Pancreas (tissue), 10 donors: ENCODE data around the gene INSL4. TPM values are rescaled to one million over a fixed set of nuclear protein-coding genes. Genes with fewer than 3 reads are reported as not detected.

ENCODE experiments used
- ATAC-seq, 4 donors: fragments of 200-7000 bp; cut with Tn5 transposase; one replicate each; pipeline versions ENCODE4 v1.8.0 to v1.9.1; 2020; ENCODE audit warnings: mild to moderate bottlenecking in 4 of 4, moderate library complexity in 4 of 4
- DNase-seq, 6 donors: peaks; one replicate each; pipeline ENCODE4 v3.0.0-alpha.2; 2020
- FAIRE-seq: peaks from 2 replicates; lab custom pipeline; 2012; peaks lifted over from hg19 to GRCh38; lab: Jason Lieb, UNC
- H3K27ac ChIP-seq, 4 donors: fragments of 200-600 bp; sonication (generic); 1 replicate in 3 of 4; 2 replicates in 1 of 4; pipeline versions ENCODE4 v1.5.0 to v1.8.0; 2020
- H3K27me3 ChIP-seq, 4 donors: fragments of 200-600 bp; one replicate each; pipeline ENCODE4 v1.8.0; 2021
- H3K36me3 ChIP-seq, 3 donors: fragments of 200-600 bp; sonication (generic) in 1 of 3; one replicate each; pipeline versions ENCODE4 v1.5.0 to v1.8.0; 2020 to 2021
- H3K4me1 ChIP-seq, 3 donors: fragments of 200-600 bp; one replicate each; pipeline ENCODE4 v1.8.0; 2021
- H3K4me3 ChIP-seq, 4 donors: fragments of 200-600 bp; sonication (generic) in 2 of 4; one replicate each; pipeline versions ENCODE4 v1.5.0 to v1.8.0; 2020 to 2021
- H3K9me3 ChIP-seq, 4 donors: fragments of 200-600 bp; one replicate each; pipeline ENCODE4 v1.8.0; 2021
- CTCF ChIP-seq, 4 donors: fragments of 200-600 bp; sonication (generic) in 3 of 4; IDR thresholded peaks; one replicate each; pipeline versions ENCODE4 v1.5.0 to v1.8.0; 2021; ENCODE audit warnings: antibody characterized with exemption in 4 of 4
- WGBS, 2 donors: extraction: QIAGEN DNeasy Blood & Tissue Kit; methylation state at CpG; one replicate each; pipeline ENCODE4 v1.1.7; 2013; 5-methylcytosine and 5-hydroxymethylcytosine counted together
- intact Hi-C, 3 donors: fragments of 100-400 bp; cut with DNase I; formaldehyde crosslinking; loops; one replicate each; pipeline versions ENCODE4 v1.11.1 to v1.14.2; 2022
- polyA plus RNA-seq, 2 donors: library from polyadenylated mRNA; stranded (reverse); fragments of 200-250 nt; gene quantifications; one replicate each; pipeline ENCODE4 v1.2.3, GENCODE V29; 2013
- total RNA-seq, 6 donors: library from RNA; stranded (reverse); fragmentation: NEBNext Ultra II Directional in 4 of 6; extraction: Animal tissue kit (Norgen Biotek cat#: 25700) in 4 of 6; gene quantifications; one replicate each; pipeline versions ENCODE4 v1.2.1 to v1.2.4, GENCODE V29; 2021 to 2023
- donor health status: healthy with polysubstance abuse.
- donor health status: DM: no; HTN: no; CAD: no; lungs with moderate emphysema.
- donor health status: DM: no; HTN: no; CAD: no.
- donor health status: control.
- donor health status: control.
- donor health status: Bipolar disorder and iron deficiency.
- donor health status: DM: yes; HTN: yes; CAD: no.
- donor health status: DM: no; HTN: no; CAD: no.
- donor health status: DM: no; HTN: no; CAD: no.
- donor health status: DM: yes; HTN: yes; CAD: no.

The INSL4 gene
- total and polyA plus RNA-seq, 8 donors, result not detected

- Histone ChIP-seq H3K9me3 (no peaks in the 10 kb centered on the region), H3K4me1 (no peaks in the 10 kb centered on the region), H3K4me3 (no peak overlapping the region), H3K36me3 (no peaks in the 10 kb centered on the region), H3K27ac (no peak overlapping the region), H3K27me3 (no peaks in the 10 kb centered on the region)
- intact Hi-C loops, result no loop called here
- DNase-seq, result no peak
- WGBS, 2 donors, result 71 to 86% methylated on average over 2 of the region's 2 CpGs
- TF ChIP-seq CTCF (IDR thresholded peaks at IDR 0.05), result no peak
- no peak for ATAC-seq
- FAIRE-seq, result no peak
These were observed 43.6 kb downstream of the INSL4 start for GRCh38 chr9:5274770-5275169.

GRCh38 chr9:5278486-5278885 lies 47.3 kb downstream of the INSL4 start:
- DNase-seq (no peak), FAIRE-seq (no peak), ATAC-seq (no peak)
- Histone ChIP-seq H3K36me3 (no peaks in the 10 kb centered on the region), H3K4me3 (no peak overlapping the region), H3K4me1 (no peaks in the 10 kb centered on the region), H3K27me3 (no peaks in the 10 kb centered on the region), H3K27ac (no peak overlapping the region), H3K9me3 (no peaks in the 10 kb centered on the region)
- no peak for TF ChIP-seq CTCF (IDR thresholded peaks at IDR 0.05)
- WGBS, 2 donors, result 42 to 54% methylated on average over 2 of the region's 2 CpGs
- intact Hi-C loops, result no loop called here

Other genes with a start within 250 kb of the INSL4 start
- 1 to 10 TPM; 3.1 to 9.1 (median 4.6) TPM for gene JAK2, start 246.1 kb upstream of the INSL4 start, total RNA-seq
- 1 to 10 TPM; 1.7 to 3.0 TPM for gene JAK2, start 246.1 kb upstream of the INSL4 start, polyA plus RNA-seq
- gene INSL6, start 45.8 kb upstream of the INSL4 start, total RNA-seq, result under 1 TPM in 1 of 6 donors, not detected in 5; 0.23 TPM
- gene INSL6, start 45.8 kb upstream of the INSL4 start, polyA plus RNA-seq, result not detected
- gene RLN2, start 73.3 kb downstream of the INSL4 start, total RNA-seq, result under 1 TPM in 3 of 6 donors, not detected in 3; 0.26 to 0.69 (median 0.46) TPM
- gene RLN2, start 73.3 kb downstream of the INSL4 start, polyA plus RNA-seq, result under 1 TPM; 0.27 to 0.63 TPM
- not detected for gene RLN1, start 108.5 kb downstream of the INSL4 start, total RNA-seq
- not detected for gene RLN1, start 108.5 kb downstream of the INSL4 start, polyA plus RNA-seq
- 1 to 10 TPM; 4.9 to 9.0 (median 6.6) TPM for gene PLGRKT, start 206.5 kb downstream of the INSL4 start, total RNA-seq
- 1 to 10 TPM; 4.9 to 8.8 TPM for gene PLGRKT, start 206.5 kb downstream of the INSL4 start, polyA plus RNA-seq
- 1 to 10 TPM in 4 of 6 donors, under 1 TPM in 2; 0.63 to 1.9 (median 1.6) TPM for gene CD274, start 219.1 kb downstream of the INSL4 start, total RNA-seq
- 1 to 10 TPM; 1.4 TPM for gene CD274, start 219.1 kb downstream of the INSL4 start, polyA plus RNA-seq